Stimulated activated CD4-positive, alpha-beta T cell treated with anti-CD3 and anti-CD28 coated beads, Interleukin-15, amount 100 ng/mL, for 24 hours (primary cell): Measurements from ENCODE around the gene PEX11A.

ENCODE experiments used
- DNase-seq: peaks from one replicate; pipeline ENCODE4 v3.0.0-alpha.2; 2020

The PEX11A gene

DNA sequence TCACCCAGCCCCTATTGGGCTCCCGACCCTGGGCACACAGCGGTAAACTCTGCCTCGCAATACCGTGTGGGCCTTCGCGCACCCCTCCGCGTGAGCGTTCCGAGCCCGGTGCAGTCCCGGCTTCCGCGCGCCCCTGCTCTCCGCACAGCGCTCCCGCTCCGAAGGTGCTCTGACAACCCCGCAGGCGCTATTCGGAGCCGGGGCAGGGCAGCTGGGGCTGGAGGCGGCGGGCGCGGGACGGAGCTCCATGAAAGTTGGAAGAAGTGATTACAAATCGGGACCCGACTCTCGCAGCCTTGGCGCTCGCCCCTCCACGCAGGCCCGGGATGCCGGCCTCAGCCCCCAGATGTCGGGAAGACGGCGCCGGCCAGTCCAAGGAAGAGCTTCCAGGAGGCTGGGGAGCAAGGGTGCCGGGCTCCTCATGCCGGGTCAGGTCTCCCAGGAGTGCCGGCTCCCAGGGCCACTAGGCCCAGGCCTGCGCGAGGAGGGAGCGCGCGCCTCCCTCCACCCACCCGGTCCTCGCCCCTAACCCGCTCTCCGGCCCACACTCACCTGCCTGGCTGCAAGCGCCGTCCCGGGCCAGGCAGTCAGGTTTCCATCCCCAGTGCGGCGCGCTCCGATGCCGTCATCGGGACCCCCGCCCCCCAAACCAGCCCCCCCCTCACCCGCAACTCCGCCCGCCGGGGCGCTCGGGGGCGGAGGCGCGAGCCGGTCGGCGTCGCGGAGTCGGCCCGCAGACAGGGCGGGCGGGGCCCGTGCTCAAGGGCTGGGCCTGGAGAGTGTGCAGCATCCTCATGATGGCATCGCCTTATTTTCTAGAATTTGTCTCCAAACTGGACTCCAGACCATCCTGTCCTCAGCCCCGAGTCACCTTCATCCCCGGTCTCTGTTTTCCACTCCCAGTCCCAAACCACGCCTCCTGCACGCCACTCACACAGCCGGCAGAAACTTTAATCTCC, 35.4 kb downstream of the PEX11A start, which contains the start of gene KIF7:
Gene KIF7 (minus strand): TSS at position 621 of the 959 bp plus-strand sequence. CDS start 2,537 bp downstream, outside the sequence.
- DNase-seq: peak; percentile 45

DNA sequence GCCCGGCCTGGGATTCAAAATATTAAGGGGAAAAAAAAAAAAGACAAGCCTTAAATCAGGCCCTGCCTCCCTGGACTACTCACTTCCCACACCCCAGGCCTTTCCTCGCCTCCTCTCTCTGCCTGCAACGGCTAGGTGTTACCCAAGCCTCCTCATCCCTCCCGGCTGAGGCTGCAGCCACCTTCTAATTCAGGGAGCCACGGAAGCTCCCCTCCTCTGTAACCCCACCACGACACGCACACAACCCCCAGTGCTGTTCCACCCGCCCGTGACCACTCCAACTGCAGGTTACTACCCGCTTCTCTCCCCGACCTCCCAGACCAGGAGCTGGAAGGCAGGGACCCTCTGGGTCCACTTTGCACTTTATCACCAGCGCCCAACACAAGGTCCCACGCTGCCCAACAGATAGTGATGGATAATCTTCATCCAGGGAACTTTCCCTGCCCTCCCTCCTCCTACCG, 36.2 kb downstream of the PEX11A start:
- no peak for DNase-seq

DNA sequence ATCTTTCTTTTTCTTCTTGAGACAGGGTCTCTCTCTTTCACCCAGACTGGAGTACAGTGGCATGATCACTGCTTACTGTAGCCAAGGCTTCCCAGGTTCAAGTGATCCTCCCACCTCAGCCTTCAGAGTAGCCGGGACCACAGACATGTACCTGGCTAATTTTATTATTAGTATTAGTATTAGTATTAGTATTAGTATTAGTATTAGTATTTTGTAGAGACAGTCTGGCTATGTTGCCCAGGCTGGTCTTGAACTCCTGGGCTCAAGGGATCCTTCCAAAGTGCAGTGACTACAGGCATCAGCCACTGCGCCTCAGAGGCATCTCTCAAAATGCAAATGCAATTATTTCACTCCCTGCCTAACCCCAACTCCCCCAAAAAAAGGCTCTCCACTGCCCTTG, 37.0 kb downstream of the PEX11A start:
- no peak for DNase-seq

DNA sequence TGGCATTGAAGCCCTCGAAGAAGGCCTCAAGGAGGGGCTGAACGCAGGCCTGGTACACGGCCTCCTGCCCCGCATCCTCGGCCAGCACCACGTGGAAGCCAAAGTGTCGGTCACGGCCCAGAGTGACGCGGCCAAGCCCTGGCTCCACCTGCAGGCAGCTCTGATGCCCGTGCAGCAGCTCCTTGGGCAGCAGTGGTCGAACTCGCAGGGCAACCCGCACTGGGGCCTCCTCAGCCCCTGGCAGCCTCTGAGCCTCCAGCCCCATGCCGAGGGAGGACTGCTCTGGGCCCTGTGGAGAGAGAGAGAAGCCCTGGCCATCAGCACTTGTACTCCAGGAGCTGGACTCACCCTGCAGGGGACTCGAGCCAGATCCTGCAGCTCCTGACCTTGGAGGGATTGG, 37.9 kb downstream of the PEX11A start:
- DNase-seq: no peak

DNA sequence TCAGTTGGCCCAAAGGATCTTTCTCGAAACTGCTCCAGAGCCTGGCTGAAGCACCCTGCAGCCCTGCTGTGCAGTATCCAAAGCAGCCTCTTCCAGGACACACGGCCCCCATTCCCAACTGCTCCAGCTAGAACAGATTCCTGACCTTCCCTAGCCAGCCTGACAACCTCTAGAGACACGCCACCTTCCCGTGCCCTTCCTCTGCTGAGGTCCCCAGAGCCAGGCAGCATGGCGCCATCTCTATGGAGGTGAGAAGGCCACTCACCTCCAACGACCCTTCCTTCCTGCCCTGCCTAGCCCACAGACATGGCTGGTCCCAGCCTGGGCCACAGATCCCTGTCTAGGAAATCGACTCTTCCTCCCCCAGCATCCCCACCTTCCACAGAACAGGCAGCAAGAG, 38.4 kb downstream of the PEX11A start:
- DNase-seq: no peak

DNA sequence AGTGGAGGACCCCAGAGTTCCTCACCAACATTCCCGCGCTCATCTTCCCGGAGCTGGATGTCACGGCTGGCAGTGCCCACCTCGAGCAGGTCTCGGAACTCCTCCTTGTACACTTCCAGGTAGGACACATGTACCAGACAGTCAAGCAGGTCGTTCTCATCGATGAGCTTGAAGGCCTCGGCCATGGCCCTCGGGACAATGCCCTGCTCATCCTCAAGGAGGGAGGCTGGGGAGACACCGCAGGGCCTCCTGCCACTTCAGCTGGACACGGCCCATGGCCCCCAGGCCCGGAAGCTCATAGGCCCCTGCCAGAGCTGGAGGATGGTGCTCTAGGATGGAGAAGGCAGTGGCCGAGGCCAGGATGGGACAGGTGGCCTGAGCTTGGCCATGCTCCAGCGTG, 40.8 kb downstream of the PEX11A start:
- DNase-seq: no peak

DNA sequence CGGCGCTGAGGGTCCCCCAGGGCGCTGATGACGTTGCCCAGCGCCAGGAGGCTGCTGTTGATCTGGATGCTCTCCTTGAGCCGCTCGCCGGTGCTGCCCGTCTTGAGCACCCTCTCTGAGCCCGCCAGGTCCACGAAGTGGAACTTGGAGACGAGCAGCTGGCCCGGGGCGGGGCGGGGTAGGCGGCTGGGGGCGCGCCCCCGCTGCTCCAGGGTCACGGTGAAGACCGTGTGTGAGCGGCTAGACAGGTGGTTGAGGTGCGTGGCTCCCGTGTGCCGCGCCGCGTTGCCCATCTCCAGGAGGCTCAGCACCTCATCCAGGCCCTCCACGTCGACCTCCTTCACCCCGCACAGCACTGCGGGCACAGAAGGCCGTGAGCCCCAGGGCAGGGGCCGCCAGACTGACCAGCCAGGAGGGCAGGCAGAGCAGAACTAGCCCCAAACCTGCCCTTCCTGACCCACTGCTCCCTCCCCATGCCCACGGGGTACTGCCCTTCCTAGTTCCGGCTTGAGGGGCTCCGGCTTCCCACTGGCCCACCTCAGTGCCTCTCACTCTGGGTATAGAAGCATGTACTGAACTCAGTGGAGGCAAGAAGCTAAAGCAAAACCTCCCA, 41.4 kb downstream of the PEX11A start:
- no peak for DNase-seq

DNA sequence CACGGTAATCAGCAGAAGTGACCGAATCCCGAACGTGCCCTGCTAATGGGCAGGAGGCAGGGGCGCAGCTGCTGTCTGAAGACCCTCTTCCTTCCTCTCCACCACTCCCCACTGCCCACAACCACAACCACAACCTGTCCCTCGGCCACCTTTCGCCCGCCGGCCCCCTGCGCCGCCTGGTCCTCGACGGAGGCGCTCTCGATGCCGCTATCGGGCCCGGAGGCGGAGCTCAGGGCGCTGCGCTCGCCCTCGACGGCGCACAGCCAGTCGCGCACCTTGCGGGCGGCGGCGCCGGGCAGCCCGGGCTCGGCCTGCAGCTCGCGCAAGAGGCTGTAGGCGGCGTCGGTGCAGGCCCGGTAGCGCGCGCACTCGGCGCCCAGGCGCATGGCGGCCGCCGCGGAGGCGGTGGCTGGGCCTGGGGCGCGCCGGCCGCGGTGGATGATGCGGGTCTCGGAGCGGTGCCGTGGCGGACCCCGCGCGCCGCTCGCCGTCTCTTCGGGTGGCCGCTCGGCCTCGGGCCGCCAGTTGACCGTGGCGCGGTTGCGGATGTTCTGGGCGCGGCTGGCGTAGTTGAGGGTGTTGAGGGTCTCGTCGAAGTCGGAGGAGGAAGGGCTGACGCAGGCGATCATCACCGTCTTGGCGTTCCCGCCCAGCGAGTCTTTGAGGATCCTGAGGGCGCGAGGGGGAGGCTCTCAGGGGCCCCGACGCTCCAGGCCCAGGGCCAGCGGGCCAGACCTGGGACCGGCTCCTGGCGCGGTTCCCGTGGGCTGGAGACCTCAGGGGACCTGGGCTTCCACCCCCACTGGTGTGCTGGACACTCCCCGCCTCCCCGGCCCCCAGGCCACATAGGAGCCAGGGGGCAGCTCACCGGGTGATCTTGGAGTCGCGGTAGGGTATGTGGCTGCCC, 42.2 kb downstream of the PEX11A start:
- no peak for DNase-seq

DNA sequence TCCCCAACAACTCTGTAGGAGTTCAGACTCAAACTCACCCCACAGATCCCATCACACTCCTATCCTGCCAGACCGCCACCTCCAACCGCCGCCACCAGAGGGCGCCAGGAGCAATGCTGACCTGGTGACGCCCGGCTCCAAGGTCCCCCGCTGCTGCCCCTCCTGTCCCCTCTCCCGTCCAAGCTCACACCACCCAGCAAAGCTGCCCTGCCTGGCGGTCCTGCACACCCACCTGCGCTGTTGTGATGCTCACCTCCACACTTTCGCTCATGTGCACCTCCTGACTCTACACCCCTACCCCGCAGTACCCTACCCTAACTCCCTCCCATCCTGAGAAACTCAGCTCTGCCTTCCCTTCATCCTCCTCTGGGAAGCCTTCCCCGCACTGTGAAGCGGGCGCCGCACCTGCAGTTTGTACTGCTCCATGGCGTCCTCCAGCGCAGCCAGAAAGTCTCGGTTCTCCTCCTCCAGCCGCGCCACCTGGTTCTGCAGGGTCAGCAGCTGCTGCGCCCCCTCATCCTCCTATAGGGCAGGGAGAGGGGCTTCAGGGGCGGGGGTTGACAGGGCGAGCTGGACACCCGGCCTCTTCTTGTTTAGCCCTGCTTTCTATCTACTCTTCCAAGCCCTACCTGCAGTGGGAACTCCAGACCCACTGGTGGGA, 43.2 kb downstream of the PEX11A start:
- DNase-seq: peak; percentile 80

DNA sequence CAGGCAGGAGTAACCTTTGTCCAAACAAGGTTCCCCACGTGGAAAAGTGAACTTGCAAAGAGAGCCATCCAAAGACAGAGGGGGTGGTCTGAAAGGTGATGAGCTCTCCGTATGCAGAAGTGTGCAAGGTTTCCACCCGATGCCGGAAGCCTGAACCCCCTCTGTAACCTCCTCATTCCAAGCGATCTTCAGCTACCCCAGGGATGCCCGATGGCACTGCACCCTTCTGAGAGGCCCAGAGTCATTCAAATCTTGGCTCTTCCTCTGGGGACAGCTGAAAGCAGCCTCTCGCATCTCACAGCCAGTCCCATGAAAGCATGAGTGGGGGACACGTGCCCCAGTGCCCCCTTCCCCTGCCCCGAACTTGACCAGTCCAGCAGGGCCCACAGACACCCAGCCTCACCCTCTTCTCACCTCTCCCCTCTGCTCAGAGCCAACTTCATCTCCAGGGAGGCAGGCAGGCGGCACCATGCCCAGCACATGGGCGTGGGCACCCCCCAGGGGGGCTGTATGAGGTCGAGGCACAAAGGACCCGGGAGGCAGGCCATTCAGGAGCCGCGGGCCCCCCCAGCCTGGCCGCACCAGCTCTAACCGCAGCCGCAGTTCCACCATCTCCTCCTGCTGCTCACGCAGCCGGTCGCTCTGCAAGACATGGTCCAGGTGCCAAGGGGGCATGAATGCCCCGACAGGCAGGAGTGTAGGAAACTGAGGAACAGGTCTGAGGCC, 44.0 kb downstream of the PEX11A start:
- no peak for DNase-seq

DNA sequence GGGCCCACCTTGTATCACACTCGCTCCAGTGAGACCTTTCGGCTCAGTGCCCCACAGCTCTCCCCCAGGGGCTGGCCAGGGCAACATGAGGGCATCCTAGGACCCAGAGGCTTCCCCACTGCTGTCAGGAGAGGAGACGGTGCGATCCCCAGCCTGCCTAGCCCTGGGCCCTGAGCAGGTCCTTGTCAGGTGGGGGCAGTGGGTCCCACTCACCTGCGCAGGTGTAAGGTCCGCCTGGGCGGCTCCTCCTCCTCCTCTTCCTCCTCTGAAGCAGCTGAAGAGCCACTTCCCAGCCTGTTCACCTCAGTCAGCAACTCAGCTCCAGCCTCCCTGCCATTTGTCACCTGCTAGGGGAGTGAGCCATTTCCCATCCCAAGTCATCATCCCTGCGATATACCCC, 44.9 kb downstream of the PEX11A start:
- DNase-seq: no peak

DNA sequence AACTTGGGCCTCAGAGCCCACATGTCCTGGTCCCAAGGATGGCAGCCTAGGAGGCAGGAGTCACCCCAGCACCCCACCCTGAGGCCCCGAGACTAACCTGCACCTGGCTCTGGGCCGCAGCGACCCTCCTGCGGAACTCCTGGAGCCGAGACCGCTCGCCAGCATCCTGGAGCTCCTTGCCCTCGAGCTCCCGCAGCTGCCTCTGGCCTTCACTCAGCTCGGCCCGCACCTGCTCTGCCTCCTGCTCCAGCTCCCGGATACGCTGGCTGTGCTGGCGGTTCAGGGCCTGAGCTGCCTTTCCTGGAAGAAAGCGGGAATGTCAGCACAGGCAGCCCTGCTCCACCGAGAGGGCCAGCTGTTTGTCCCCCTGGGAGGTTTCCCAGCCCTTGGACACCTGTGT, 48.4 kb downstream of the PEX11A start:
- no peak for DNase-seq

DNA sequence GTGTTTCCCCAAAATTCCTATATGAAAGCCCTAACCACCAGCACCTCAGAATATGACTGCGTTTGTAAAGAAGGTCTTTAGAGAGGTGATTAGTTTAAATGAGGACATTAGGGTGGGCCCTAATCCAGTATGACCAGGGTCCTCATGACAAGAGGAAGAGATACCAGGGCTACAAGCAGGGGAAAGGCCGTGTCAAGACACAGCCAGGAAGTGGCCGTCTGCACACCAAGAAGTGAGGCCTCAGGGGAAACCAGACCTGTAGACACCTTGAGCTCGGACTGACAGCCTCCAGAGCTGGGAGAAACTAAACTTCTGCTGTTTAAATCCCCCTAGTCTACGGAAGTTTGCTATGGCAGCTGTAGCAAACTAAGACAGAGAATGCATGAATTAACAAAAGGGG, 49.5 kb downstream of the PEX11A start:
- DNase-seq: no peak

DNA sequence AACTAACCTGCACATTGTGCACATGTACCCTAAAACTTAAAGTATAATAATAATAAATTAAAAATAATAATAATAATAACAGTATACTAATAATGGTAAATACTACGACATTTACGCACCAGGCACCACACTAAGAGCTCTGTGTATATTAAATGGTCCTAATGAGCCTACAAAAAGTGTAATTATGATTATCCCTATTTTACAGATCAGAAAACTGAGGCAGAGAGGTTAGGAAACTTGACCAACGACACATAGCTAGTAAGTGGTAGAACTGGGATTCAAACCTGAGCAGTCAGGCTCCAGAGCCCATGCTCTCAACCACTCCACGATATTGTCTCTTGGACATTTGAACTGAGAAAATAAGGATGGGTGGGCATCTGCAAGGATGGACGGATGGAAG, 50.3 kb downstream of the PEX11A start:
- no peak for DNase-seq

DNA sequence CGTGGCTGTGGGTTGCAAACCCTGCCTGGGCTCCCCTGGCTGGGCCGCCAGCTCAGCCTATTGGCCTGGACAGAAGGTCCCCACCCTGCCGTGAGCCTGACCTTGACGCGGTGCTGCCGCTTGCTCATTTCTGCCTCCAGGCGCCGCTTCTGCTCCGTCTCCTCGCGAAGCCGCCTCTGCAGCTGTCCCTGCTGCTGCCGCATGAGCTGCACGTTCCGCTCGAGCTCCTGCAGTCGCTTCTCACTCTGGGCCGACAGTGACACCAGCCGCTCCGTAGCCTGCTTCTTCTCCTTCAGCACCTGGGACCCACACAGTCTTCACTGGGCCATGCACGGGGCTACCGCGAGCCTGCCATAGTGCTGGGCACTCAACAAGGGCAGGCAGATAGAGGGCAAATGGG, 57.0 kb downstream of the PEX11A start:
- no peak for DNase-seq

DNA sequence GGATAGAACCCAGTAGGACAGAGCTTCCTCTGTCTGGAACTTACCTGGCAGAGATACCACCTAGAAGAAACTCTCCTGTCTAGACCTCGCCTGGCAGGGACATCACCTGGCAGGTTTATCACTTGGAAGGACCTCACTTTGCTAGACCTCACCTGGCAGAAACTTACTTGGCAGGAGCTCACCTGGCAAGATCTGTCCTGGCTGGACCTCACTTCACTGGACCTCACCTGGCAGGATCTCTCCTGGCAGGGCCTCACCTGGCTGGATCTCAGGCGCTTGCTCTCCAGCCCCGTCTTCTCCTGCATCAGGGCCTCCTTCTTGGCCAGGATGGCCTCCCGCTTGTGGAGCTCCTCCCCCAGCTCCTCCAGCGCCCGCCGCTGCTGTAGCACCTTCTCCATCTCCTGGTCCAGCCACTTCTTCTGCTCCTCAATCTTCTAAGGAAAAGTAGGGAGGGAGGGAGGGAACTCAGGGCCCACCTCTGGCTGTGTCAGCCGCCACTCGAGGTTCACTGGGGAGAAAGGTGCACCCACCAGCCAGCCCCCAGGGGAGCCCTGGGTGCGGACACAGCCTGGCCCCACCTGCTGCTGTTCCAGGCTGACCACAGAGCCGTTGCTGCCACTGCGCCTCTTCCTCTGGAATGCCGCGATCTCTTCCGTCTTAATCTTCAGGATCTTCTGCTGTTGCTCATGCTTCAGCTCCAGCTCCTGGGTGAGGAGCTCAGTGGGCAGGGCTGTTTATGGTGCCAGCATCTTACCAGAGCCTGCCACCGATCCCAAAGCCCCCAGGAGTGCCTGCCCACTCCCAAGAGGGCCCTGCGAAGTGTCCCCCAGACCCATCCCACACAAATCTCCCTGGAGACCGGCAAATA, 57.8 kb downstream of the PEX11A start:
- no peak for DNase-seq

DNA sequence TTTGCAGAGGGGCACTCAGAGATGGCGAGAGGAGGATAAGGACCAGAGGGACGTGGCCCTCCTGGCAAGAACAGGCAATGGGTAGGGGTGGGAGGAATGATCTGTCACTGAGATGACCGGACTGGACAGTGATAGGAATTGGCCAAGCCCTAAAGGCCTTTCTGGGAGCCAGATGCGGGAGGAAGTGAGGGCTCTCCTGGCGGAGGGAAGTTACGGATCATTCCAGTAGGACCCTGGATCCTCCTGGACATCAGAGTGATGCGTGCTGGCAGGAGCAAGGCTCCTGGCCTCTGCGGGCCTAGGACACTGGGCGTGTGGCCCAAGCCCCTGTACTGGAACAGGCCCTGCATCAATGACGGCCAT, 58.7 kb downstream of the PEX11A start:
- no peak for DNase-seq
